Fibroblast of villous mesenchyme (primary cell): ENCODE results near the gene BRD7. TPM values are rescaled to one million over a fixed set of nuclear protein-coding genes. Genes with fewer than 3 reads are reported as not detected.

ENCODE experiments used
- DNase-seq: peaks from one replicate; pipeline ENCODE4 v3.0.0-alpha.2; 2010; ENCODE audit warnings: low read depth
- H3K4me3 ChIP-seq: 2 replicates; pipeline ENCODE4 v1.5.1; 2011; ENCODE audit warnings: low read depth, mild to moderate bottlenecking, low read length
- total RNA-seq: library from RNA; depleted of rRNA; stranded (reverse); fragments of >200 nt; gene quantifications from 2 replicates; pipeline ENCODE4 v1.2.3, GENCODE V29; 2012
- TF ChIP-seq, protein P1 (sequence below): IDR thresholded peaks from 2 replicates; pipeline ENCODE4 v1.5.1; 2012; ENCODE audit warnings: low read depth, mild to moderate bottlenecking, low read length; ENCODE audit not compliant: insufficient read depth

The BRD7 gene
- total RNA-seq, 1 donor, result 31.5 TPM

DNA sequence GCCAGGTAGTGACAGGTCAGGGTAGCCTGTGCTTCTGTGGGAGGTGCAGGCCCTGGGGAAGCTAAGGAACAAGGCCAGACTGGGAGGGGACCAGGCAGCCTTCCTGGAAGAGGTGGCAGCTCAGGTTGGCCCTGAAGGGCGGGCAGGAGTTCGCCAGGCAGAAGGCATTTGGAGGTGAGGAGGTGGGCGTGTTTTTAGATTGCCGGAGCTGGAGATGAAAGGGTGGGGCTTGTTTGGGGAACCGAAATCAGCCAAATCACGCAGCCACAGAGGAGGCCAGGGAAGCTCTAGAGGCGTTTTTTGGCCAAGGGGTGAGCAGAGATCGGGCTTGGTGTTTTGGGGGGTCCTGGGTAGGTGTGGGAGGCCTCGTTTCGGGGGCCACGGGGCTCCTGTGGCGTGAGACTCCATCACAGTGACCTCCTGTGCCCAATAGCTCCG, 94.9 kb downstream of the BRD7 start:
- no peak for DNase-seq
- no peak overlapping the region for H3K4me3 ChIP-seq
- TF ChIP-seq, protein P1, sequence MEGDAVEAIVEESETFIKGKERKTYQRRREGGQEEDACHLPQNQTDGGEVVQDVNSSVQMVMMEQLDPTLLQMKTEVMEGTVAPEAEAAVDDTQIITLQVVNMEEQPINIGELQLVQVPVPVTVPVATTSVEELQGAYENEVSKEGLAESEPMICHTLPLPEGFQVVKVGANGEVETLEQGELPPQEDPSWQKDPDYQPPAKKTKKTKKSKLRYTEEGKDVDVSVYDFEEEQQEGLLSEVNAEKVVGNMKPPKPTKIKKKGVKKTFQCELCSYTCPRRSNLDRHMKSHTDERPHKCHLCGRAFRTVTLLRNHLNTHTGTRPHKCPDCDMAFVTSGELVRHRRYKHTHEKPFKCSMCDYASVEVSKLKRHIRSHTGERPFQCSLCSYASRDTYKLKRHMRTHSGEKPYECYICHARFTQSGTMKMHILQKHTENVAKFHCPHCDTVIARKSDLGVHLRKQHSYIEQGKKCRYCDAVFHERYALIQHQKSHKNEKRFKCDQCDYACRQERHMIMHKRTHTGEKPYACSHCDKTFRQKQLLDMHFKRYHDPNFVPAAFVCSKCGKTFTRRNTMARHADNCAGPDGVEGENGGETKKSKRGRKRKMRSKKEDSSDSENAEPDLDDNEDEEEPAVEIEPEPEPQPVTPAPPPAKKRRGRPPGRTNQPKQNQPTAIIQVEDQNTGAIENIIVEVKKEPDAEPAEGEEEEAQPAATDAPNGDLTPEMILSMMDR, result no peak

- H3K4me3 ChIP-seq, result no peak overlapping the region
- no peak for DNase-seq
- TF ChIP-seq, protein P1, result no peak
These were observed 95.5 kb downstream of the BRD7 start for GRCh38 chr16:50273382-50273690.

DNA sequence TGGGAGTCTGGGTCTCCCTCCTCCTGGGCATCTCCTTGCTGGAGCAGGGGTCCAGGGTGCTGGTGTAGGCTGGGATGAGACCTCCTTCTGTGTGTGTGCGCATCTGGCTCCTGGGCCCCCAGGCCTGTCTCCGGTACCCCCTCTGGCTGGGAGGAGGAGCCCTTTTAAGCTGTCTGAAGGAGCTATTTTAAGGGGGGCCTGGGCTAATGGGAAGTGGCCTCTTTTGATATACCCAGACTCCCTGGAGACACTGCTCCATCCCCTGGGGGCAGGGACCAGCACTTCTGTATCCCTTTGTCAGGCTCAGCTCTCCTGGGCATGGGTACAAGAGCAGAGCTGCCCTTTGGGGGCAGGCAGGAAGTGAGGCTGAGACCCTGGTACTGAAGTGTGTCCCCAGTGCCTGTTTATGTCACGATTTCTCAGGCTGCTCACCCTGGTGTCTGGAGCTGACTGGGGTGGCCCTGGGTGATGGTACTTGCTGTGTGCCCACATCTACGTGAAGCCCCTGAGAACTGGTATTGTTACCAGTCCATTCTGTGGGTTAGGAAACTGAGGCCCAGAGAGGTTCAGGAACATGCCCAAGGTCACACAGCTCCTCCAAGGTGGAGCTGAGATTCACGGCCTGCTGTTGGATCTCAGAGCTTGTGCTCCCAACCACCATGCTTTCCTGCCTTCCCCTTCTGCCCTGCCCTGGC, 96.0 kb downstream of the BRD7 start:
- no peak overlapping the region for H3K4me3 ChIP-seq
- no peak for DNase-seq
- TF ChIP-seq, protein P1, result no peak

GRCh38 chr16:50272111-50272571, 96.6 kb downstream of the BRD7 start:
- no peak for DNase-seq
- TF ChIP-seq, protein P1, result no peak
- H3K4me3 ChIP-seq, result no peak overlapping the region

DNA sequence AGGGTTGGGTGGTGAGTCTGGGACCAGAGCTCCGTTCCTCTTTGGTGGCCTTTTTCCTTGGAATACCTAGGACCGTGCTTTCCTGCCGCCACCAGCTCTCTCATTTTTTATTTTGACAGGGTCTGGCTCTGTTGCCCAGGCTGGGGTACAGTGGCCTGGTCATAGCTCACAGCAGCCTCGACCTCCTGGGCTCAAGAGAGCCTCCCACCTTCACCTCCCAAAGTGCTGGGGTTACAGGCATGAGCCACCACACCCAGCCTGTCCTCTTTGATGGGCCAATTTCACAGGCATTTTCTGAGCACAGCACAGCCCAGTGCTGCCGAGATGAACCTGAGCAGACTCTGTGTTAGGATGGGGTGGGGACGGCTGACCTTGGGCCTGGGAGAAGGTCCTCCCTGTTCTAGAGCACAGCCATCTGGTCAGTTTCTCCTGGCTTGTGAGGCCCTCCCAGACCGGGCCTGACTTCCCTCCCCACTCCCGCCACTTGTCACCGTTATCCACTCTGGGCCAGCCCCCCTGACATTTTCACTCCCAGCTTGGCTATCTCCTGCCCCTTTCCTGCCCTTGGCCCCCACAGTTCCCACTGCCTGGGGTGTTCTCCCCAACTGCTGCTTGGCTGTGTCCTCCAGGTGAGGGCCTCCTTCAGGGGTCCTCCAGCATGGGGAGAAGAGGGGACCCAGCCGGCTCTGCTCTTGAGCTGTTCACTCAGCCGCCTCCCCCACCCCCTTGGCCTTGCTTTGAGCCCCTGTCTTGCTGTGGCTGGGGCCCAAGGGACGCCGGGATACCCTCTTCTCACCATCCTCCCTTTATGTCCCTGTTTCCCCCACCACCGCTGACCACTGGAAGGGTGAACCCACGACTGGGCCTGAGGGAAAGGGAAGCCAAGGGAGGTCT, 97.4 kb downstream of the BRD7 start:
- no peak for DNase-seq
- H3K4me3 ChIP-seq, result no peak overlapping the region
- TF ChIP-seq, protein P1, result no peak

GRCh38 chr16:50270510-50271147, 98.2 kb downstream of the BRD7 start:
- no peak for DNase-seq
- TF ChIP-seq, protein P1, result no peak
- no peak overlapping the region for H3K4me3 ChIP-seq
